H1 (cell line): ENCODE results near the gene PDE3A. TPM values are rescaled to one million over a fixed set of nuclear protein-coding genes. Genes with fewer than 3 reads are reported as not detected.

Experiments
- USF2 ChIP-seq: IDR thresholded peaks from 2 replicates; pipeline ENCODE4 v1.6.1; 2011; ENCODE audit warnings: low read length, improper control_type of control experiment
- polyA plus RNA-seq, 7 experiments: library from polyadenylated mRNA; depleted of rRNA in 3 of 7; stranded (reverse) in 5 of 7; unstranded in 2 of 7; fragments of >200 nt in 5 of 7; fragments of 200-250 nt in 2 of 7; gene quantifications; 1 replicate in 5 of 7; 2 replicates in 1 of 7; 4 replicates in 1 of 7; pipeline versions ENCODE4 v1.2.1 to v1.2.3, GENCODE V29; 2011 to 2013; ENCODE audit warnings: missing spikeins in 2 of 7, mixed read lengths in 2 of 7
- total RNA-seq: library from RNA; stranded (reverse); fragmentation: NEBNext Ultra II Directional; extraction: Animal tissue kit (Norgen Biotek cat#: 25700); gene quantifications from 2 replicates; pipeline ENCODE4 v1.2.1, GENCODE V29; 2021

PDE3A gene
- total and polyA plus RNA-seq, 2 of the 8 experiments (the other 6 are each of a cell fraction or from before 2014, with no cell fraction given), result 1.4 to 3.4 TPM

- TF ChIP-seq USF2, result no peak
- TF ChIP-seq, all 59 proteins: peak for 0
Observed at GRCh38 chr12:20641106-20641505, 272.8 kb downstream of the PDE3A start (continued).
